ENCODE data around the gene AIMP2. TPM values are rescaled to one million over a fixed set of nuclear protein-coding genes. Genes with fewer than 3 reads are reported as not detected.
A peak's percentile ranks its signal among the peaks of the same experiment; 100 is the strongest.
"Not testable (repeated sequence)": the region's sequence is repeated elsewhere in the genome, so short reads cannot be mapped to it uniquely, and the experiment has no call there.

Gene AIMP2
- 100 to 1,000 TPM in 1 of 3 donors, 10 to 100 TPM in 2; 94.7 to 116 (median 99.7) TPM for total RNA-seq

DNA sequence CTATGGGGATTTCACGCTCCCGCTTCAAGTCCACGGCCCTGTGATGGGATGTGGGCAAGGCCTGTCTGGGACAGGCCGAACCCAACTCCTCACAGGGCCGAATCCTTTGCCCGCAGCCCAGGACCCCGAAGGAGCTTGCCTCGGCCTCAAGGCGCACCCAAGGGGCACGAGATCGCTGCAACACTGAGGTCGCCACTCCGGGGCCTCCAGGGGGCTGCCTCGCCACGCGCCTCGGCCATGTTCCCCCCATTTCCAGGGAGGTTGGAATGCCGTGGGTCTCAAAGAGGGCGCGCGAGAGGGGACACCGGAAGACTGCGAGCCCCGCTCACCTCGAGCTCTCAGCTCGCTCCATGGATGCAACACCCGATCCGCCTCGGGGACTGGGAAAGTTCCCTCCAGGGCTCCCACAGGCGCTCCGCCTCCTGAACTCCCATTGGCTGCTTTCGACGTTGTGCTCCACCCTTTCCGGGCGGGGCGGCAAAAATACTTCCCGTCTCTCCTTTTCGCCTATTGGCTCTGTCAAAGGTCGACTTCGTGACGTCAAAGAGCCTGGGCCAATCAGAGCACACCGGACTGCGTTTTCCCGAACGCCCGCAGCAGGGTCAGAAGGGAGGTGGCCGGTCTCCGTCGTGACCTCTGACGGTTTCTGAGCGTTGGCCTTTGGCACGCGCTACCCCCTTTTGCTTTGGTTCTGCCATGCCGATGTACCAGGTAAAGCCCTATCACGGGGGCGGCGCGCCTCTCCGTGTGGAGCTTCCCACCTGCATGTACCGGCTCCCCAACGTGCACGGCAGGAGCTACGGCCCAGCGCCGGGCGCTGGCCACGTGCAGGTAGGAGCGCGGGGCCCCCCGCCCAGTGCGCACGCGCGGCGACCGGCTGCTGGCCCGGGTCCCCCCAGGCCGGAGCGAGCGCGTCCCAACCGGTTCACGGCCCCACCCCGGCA lies at the start of gene AIMP2, which contains the start of gene PMS2:
TSS of gene AIMP2 (plus strand) at position 605 of the 944 bp plus-strand sequence. CDS start at position 697, 92 bp downstream.
TSS of gene PMS2 (minus strand) at position 382 of the 944 bp plus-strand sequence. CDS start at position 352, 30 bp downstream.
- peak within 1 kb of the TSS; percentile 89 for H3K4me3 Mint-ChIP-seq
- H3K4me1 Mint-ChIP-seq (ENCODE audit: low read depth), result peaks cover 33% of the 10 kb centered on the region
- DNase-seq (peak; percentile 95), ATAC-seq (peak; percentile 91 to 93)
- H3K9me3 Mint-ChIP-seq, result no peaks in the 10 kb centered on the region
- no peaks in the 10 kb centered on the region for H3K27me3 Mint-ChIP-seq (ENCODE audit: low read depth)
- peaks cover 10% of the 10 kb centered on the region for H3K36me3 Mint-ChIP-seq (ENCODE audit: insufficient read depth)

- not testable (repeated sequence) for H3K4me3 Mint-ChIP-seq; DNase-seq; H3K27me3 Mint-ChIP-seq (ENCODE audit: low read depth); H3K36me3 Mint-ChIP-seq (ENCODE audit: insufficient read depth); H3K9me3 Mint-ChIP-seq; H3K4me1 Mint-ChIP-seq (ENCODE audit: low read depth); ATAC-seq
These were observed 45.9 kb upstream of the AIMP2 start for GRCh38 chr7:5963205-5963604.

- H3K4me3 Mint-ChIP-seq; DNase-seq; ATAC-seq; H3K36me3 Mint-ChIP-seq (ENCODE audit: insufficient read depth); H3K4me1 Mint-ChIP-seq (ENCODE audit: low read depth); H3K9me3 Mint-ChIP-seq; H3K27me3 Mint-ChIP-seq (ENCODE audit: low read depth): not testable (repeated sequence)
These were observed 45.3 kb upstream of the AIMP2 start for GRCh38 chr7:5963810-5964209.

DNA sequence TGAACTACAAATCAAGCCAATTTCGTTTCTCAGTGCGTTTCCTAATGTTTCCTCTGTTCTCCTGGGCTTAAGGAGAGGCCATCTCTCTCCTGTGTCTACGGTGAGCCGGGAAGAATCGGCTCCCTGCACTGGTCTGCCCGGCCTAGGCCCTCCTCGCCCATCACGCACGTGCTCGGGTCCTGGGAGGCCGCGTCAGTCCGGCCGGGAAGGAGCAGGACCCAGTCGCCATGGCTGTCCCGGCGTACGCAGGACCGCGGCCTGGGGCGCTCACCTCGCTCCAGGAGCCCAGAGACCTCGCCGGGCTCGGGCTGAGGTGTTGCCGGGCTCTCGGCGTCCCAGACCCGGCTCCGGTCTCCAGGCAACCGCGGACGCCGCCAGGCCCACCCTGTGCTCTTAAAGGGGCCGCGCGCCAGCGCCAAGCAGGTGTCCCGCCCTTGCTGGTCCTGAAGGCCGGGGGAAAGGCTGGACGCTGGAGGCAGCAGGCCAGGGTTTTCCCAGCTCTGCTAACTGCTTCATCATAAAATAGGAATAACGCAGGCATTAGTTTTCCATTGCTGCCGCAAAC lies 38.6 kb upstream of the AIMP2 start, which contains the start of gene RSPH10B:
TSS of gene RSPH10B (minus strand) at position 343 of the 565 bp plus-strand sequence. CDS start 3,573 bp downstream, outside the sequence.
- H3K9me3 Mint-ChIP-seq; H3K4me1 Mint-ChIP-seq (ENCODE audit: low read depth); ATAC-seq; H3K36me3 Mint-ChIP-seq (ENCODE audit: insufficient read depth); H3K27me3 Mint-ChIP-seq (ENCODE audit: low read depth); H3K4me3 Mint-ChIP-seq; DNase-seq: not testable (repeated sequence)

- DNase-seq; ATAC-seq; H3K4me1 Mint-ChIP-seq (ENCODE audit: low read depth); H3K4me3 Mint-ChIP-seq; H3K9me3 Mint-ChIP-seq; H3K36me3 Mint-ChIP-seq (ENCODE audit: insufficient read depth); H3K27me3 Mint-ChIP-seq (ENCODE audit: low read depth): not testable (repeated sequence)
These were observed 35.5 kb upstream of the AIMP2 start for GRCh38 chr7:5973580-5973979.

DNA sequence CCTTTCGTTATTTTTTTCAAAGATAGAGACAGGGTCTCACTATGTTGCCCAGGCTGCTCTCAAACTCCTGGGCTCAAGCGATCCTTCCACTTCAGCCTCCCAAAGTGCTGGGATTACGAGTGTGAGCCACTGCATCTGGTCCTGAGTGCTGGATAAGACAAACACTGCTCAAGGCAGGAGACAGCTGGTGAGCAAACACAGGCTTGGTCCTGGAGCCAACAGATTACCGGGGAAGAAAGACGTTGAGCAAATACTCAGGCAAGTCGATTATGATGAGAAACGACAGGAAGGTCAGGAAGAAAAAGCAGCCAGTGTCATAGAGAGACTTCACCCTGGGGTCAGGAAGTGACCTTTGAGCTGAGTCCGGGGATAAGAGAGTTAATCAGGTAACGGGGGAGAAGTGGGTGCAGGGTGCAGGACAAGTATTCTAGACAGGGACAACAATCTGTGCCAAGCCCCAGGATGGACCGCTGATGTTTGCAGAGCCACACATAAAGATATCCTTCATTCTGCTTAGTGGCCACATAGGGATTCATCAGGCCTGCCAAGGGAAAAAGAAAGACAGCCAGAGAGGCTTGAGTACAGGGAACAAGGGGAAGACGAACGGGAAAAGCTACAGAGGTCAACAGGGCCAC lies 29.3 kb upstream of the AIMP2 start:
- not testable (repeated sequence) for H3K9me3 Mint-ChIP-seq; H3K27me3 Mint-ChIP-seq (ENCODE audit: low read depth); DNase-seq; H3K4me3 Mint-ChIP-seq; H3K4me1 Mint-ChIP-seq (ENCODE audit: low read depth); ATAC-seq
- peaks cover 11% of the 10 kb centered on the region for H3K36me3 Mint-ChIP-seq (ENCODE audit: insufficient read depth)

GRCh38 chr7:5987061-5987460 lies 22.0 kb upstream of the AIMP2 start:
- DNase-seq; H3K4me1 Mint-ChIP-seq (ENCODE audit: low read depth); H3K9me3 Mint-ChIP-seq; H3K4me3 Mint-ChIP-seq; ATAC-seq; H3K27me3 Mint-ChIP-seq (ENCODE audit: low read depth): not testable (repeated sequence)
- peaks cover 26% of the 10 kb centered on the region for H3K36me3 Mint-ChIP-seq (ENCODE audit: insufficient read depth)

DNA sequence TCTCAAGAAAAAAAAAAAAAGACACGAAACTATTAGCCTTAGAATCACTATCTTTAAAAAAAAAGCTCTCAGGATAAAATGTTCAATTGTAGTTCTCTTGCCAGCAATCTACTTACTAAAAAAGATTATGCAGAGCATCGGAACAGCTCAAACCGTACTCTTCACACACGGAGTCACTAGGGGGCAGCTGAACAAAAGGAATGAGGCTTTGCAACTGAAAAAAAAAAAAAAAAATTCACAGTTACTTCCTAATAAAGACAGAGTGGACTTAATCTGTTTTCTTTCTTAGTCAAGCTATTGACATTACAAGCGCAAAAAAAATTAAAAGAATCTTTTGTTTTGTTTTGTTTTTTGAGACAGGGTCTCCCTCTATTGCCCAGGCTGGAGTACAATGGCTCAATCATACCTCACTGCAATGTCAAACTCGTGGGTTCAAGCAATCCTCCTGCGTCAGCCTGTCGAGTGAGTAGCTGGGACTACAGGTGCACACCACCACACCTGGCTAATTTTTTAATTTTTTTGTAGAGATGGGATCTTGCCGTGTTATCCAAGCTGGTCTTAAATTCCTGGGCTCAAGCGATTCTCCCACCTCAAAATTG lies 11.8 kb upstream of the AIMP2 start:
- Mint-ChIP-seq H3K27me3 (ENCODE audit: low read depth) (no peaks in the 10 kb centered on the region), H3K4me3 (no peak overlapping the region), H3K36me3 (ENCODE audit: insufficient read depth) (peaks cover 20% of the 10 kb centered on the region)

DNA sequence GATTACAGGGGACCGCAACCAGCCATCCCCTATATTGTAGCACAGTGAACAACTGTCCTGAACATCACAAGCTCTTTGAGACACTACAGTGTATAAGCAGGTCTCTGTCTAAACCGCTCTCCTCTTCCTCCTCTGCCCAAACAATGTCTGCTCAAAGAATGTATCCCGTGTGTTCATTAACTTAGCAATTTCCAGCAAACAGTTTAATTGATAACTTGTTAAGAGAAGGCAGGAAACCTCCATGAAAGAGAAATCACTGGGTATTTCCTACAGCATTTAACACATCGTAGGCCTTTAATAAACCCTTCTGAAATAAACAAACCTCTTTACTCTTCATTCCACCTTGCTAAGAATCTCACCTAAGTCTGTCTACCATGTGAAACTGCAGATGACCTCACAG lies 1.7 kb upstream of the AIMP2 start:
- H3K4me3 Mint-ChIP-seq, result peak overlapping the region; percentile 89
- peaks cover 7% of the 10 kb centered on the region for H3K36me3 Mint-ChIP-seq (ENCODE audit: insufficient read depth)
- DNase-seq (no peak), ATAC-seq (no peak)
- H3K27me3 Mint-ChIP-seq (ENCODE audit: low read depth), result no peaks in the 10 kb centered on the region
- no peaks in the 10 kb centered on the region for H3K9me3 Mint-ChIP-seq
- peaks cover 26% of the 10 kb centered on the region for H3K4me1 Mint-ChIP-seq (ENCODE audit: low read depth)

More for the DNA sequence above, 11.8 kb upstream of the AIMP2 start:
- ATAC-seq (peak in 1 of 2 donors; percentile 28), DNase-seq (peak; percentile 42)
- no peaks in the 10 kb centered on the region for H3K9me3 Mint-ChIP-seq
- no peaks in the 10 kb centered on the region for H3K4me1 Mint-ChIP-seq (ENCODE audit: low read depth)

DNA sequence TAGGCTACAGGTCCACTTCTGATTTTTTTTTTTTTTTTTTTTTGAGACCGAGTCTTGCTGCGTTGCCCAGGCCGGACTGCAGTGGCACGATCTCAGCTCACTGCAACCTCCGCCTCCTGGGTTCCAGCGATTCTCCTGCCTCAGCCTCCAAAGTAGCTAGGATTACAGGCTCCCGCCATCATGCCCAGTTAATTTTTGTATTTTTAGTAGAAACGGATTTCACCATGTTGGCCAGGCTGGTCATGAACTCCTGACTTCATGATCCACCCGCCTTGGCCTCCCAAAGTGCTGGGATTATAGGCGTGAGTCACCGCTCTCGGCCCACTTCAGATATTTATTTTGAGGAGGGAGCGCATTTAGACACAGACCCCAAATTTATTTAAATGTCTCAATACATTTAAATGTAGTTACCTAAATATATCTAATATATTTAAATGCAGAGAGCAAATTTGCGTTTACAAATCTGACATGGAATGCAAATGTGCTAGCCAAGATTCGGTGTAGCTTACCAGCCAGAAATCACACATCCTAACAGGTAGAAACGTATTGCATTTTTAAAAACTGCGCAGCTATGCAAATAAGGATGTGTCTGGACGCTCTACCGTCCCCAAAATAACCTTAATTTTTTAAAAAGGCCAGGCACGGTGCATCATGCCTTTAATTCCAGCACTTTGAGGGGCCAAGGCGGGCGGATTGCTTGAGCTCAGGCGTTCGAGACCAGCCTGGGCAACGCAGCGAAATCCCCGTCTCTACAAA lies 1.1 kb upstream of the AIMP2 start:
- H3K4me3 Mint-ChIP-seq, result peak overlapping the region; percentile 89
- not testable (repeated sequence) for H3K36me3 Mint-ChIP-seq (ENCODE audit: insufficient read depth); DNase-seq; ATAC-seq; H3K27me3 Mint-ChIP-seq (ENCODE audit: low read depth); H3K9me3 Mint-ChIP-seq
- H3K4me1 Mint-ChIP-seq (ENCODE audit: low read depth), result peaks cover 32% of the 10 kb centered on the region

DNA sequence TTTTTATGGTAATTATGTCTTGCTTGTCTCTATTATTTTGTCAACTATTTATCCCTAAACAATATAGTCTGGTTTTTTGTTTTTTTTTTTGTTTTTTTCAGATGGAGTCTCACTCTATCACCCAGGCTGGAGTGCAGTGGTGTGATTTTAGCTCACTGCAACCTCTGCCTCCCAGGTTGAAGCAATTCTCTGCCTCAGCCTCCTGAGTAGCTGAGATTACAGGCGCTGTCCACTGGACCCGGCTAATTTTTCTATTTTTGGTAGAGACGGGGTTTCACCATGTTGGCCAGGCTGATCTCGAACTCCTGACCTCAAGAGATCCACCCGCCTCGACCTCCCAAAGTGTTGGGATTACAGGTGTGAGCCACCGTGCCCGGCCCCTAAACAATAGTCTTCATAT lies 1.3 kb downstream of the AIMP2 start:
- not testable (repeated sequence) for DNase-seq; ATAC-seq; H3K27me3 Mint-ChIP-seq (ENCODE audit: low read depth)

DNA sequence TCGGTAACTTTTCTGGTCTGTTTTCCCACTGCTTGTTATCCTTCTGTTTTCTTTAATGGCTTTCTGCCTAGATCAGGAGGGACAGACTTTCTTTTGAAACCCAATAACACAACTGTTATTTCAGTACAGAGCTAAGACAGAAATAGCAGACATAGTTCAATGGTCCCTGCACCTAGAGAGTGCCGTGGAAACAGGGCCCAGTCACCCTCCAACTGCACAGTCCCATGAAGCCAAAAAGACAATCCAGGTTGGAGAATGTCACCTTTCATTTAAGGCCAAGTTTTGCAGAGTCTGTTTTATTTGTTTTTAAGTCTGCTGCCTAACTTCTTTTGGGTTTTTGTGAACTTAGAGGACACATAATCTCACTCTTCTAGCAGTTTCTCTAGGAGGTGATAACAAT lies 2.5 kb downstream of the AIMP2 start:
- no peak overlapping the region for H3K4me3 Mint-ChIP-seq
- H3K9me3 Mint-ChIP-seq, result no peaks in the 10 kb centered on the region
- no peaks in the 10 kb centered on the region for H3K27me3 Mint-ChIP-seq (ENCODE audit: low read depth)
- ATAC-seq, result no peak
- H3K36me3 Mint-ChIP-seq (ENCODE audit: insufficient read depth), result peaks cover 15% of the 10 kb centered on the region
- peaks cover 31% of the 10 kb centered on the region for H3K4me1 Mint-ChIP-seq (ENCODE audit: low read depth)
- DNase-seq, result no peak

More for the DNA sequence above, 1.3 kb downstream of the AIMP2 start:
- H3K4me3 Mint-ChIP-seq, result peak overlapping the region; percentile 89
- H3K4me1 Mint-ChIP-seq (ENCODE audit: low read depth), result peaks cover 33% of the 10 kb centered on the region
- H3K9me3 Mint-ChIP-seq, result not testable (repeated sequence)
- H3K36me3 Mint-ChIP-seq (ENCODE audit: insufficient read depth), result peaks cover 10% of the 10 kb centered on the region

- H3K9me3 Mint-ChIP-seq, result no peaks in the 10 kb centered on the region
- peaks cover 24% of the 10 kb centered on the region for H3K4me1 Mint-ChIP-seq (ENCODE audit: low read depth)
- DNase-seq, result no peak
- H3K27me3 Mint-ChIP-seq (ENCODE audit: low read depth), result no peaks in the 10 kb centered on the region
- H3K4me3 Mint-ChIP-seq, result no peak overlapping the region
- peaks cover 17% of the 10 kb centered on the region for H3K36me3 Mint-ChIP-seq (ENCODE audit: insufficient read depth)
- ATAC-seq, result no peak
These were observed 3.5 kb downstream of the AIMP2 start for GRCh38 chr7:6012355-6013104.
